ENCODE data around the gene PXMP2. TPM values are rescaled to one million over a fixed set of nuclear protein-coding genes. Genes with fewer than 3 reads are reported as not detected.
"Not testable (repeated sequence)": the region's sequence is repeated elsewhere in the genome, so short reads cannot be mapped to it uniquely, and the experiment has no call there.

The PXMP2 gene
- polyA plus RNA-seq, 1 donor: 13.4 TPM

DNA sequence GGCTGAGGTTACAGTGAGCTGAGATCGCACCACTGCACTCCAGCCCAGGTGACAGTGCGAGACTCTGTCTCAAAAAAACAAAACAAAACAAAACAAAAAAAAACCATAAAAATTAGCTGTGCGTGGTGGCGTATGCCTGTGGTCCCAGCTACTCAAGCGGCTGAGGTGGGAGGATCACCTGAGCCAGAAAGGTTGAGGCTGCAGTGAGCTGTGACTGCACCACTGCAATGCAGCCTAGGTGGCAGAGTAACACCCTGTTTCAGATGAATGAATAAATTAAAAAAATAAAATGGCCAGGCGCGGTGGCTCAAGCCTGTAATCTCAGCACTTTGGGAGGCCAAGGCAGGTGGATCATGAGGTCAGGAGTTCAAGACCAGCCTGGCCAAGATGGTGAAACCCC lies 66.3 kb downstream of the PXMP2 start:
- DNase-seq (ENCODE audit: low read depth): not testable (repeated sequence)

DNA sequence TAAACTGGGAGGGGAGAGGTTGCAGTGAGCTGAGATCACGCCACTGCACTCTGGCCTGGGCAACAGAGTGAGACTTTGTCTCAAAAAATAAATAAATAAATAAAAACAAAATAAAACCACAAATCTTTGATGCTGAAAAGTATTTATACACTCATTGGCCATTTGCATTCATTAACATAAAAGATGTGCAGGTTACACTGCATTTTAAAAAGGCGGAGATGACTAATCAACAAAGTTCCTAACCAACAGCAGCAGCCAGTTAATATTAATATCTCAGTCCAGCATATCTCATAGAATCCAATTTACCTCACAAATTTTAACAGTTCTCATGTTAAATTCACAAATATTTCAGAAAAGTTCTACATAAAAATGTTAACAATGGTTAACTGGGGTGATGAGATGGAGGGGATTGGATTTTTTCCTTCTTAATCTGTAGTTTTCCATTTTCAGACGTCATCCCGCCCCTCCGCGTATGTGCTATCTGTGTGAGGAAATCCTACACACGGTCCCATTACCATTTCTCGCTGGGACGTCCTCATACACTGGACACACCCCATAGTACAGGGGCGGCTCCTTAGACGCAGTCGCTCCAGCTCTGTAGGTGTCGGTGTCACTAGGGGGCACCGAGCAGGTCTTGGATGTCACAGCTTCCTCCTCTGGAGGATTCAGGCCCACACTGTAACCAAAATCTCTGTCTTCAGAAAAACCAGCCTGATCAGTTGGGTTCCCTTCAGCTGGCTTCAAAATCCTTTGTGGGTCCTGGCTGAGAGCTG lies 67.0 kb downstream of the PXMP2 start:
- no peak for DNase-seq (ENCODE audit: low read depth)

Other genes with a start within 250 kb of the PXMP2 start
- 46.6 TPM for gene FBRSL1, start 197.4 kb upstream of the PXMP2 start, polyA plus RNA-seq (ENCODE audit: insufficient read length)
- 0.15 TPM for gene LRCOL1, start 77.0 kb upstream of the PXMP2 start, polyA plus RNA-seq (ENCODE audit: insufficient read length)
- not detected for gene P2RX2, start 68.8 kb upstream of the PXMP2 start, polyA plus RNA-seq (ENCODE audit: insufficient read length)
- 25.9 TPM for gene POLE, start 245 bp upstream of the PXMP2 start, polyA plus RNA-seq (ENCODE audit: insufficient read length)
- gene PGAM5, start 23.3 kb downstream of the PXMP2 start, polyA plus RNA-seq (ENCODE audit: insufficient read length): 20.7 TPM
- 46.1 TPM for gene ANKLE2, start 74.2 kb downstream of the PXMP2 start, polyA plus RNA-seq (ENCODE audit: insufficient read length)
- 40.5 TPM for gene GOLGA3, start 141.3 kb downstream of the PXMP2 start, polyA plus RNA-seq (ENCODE audit: insufficient read length)
- 16.8 TPM for gene CHFR, start 200.0 kb downstream of the PXMP2 start, polyA plus RNA-seq (ENCODE audit: insufficient read length)